ENCODE data around the gene C20orf204.

Gene C20orf204

GRCh38 chr20:64071341-64072332 is 35.7 kb downstream of the C20orf204 start:
- DNase-seq (ENCODE audit: low read depth, low spot score) = no peak

- DNase-seq (ENCODE audit: low read depth, low spot score) = no peak
Observed at GRCh38 chr20:64072498-64073063, 36.6 kb downstream of the C20orf204 start.

GRCh38 chr20:64073476-64074183 is 37.6 kb downstream of the C20orf204 start:
- DNase-seq (ENCODE audit: low read depth, low spot score) = no peak

- DNase-seq (ENCODE audit: low read depth, low spot score) = no peak
Observed at GRCh38 chr20:64074184-64074789, 38.3 kb downstream of the C20orf204 start.

- DNase-seq (ENCODE audit: low read depth, low spot score) = no peak
Observed at GRCh38 chr20:64074963-64075362, 39.0 kb downstream of the C20orf204 start.

GRCh38 chr20:64075556-64075955 is 39.6 kb downstream of the C20orf204 start:
- DNase-seq (ENCODE audit: low read depth, low spot score) = no peak

- DNase-seq (ENCODE audit: low read depth, low spot score) = no peak
Observed at GRCh38 chr20:64076061-64076997, 40.3 kb downstream of the C20orf204 start.

GRCh38 chr20:64077094-64077493 is 41.1 kb downstream of the C20orf204 start:
- DNase-seq (ENCODE audit: low read depth, low spot score) = no peak

GRCh38 chr20:64077541-64077875 is 41.5 kb downstream of the C20orf204 start:
- DNase-seq (ENCODE audit: low read depth, low spot score) = no peak

- DNase-seq (ENCODE audit: low read depth, low spot score) = no peak
Observed at GRCh38 chr20:64077876-64078551, 42.0 kb downstream of the C20orf204 start.

GRCh38 chr20:64078934-64079272 is 42.9 kb downstream of the C20orf204 start:
- DNase-seq (ENCODE audit: low read depth, low spot score) = no peak

- no peak for DNase-seq (ENCODE audit: low read depth, low spot score)
Observed at GRCh38 chr20:64079273-64080012, 43.5 kb downstream of the C20orf204 start, which contains the start of gene RGS19. RGS19 (minus strand) TSS chr20:64079518; CDS start chr20:64076886, 2,632 bp downstream.

- no peak for DNase-seq (ENCODE audit: low read depth, low spot score)
Observed at GRCh38 chr20:64080013-64080812, 44.2 kb downstream of the C20orf204 start, which contains the start of gene OPRL1. OPRL1 (plus strand) TSS chr20:64080082; CDS start chr20:64092721, 12,639 bp downstream.

- no peak for DNase-seq (ENCODE audit: low read depth, low spot score)
Observed at GRCh38 chr20:64080813-64081623, 45.0 kb downstream of the C20orf204 start.

GRCh38 chr20:64081624-64081964 is 45.6 kb downstream of the C20orf204 start:
- DNase-seq (ENCODE audit: low read depth, low spot score) = no peak

GRCh38 chr20:64082126-64082731 is 46.2 kb downstream of the C20orf204 start:
- no peak for DNase-seq (ENCODE audit: low read depth, low spot score)

GRCh38 chr20:64082820-64083377 is 46.9 kb downstream of the C20orf204 start:
- no peak for DNase-seq (ENCODE audit: low read depth, low spot score)
